B cell (primary cell): Measurements from ENCODE around the gene SPPL2C.

Experiments used
- CTCF ChIP-seq: fragments of 200-600 bp; IDR thresholded peaks from one replicate; pipeline ENCODE4 v1.8.0; 2022; ENCODE audit warnings: antibody characterized with exemption, mild to moderate bottlenecking
- EZH2 ChIP-seq: IDR thresholded peaks from 2 replicates; pipeline ENCODE4 v1.6.1; 2012; ENCODE audit warnings: borderline replicate concordance, low read depth, mild to moderate bottlenecking, moderate library complexity, low read length; ENCODE audit not compliant: insufficient read depth, poor library complexity, severe bottlenecking

GRCh38 chr17:45839442-45839841, 5.2 kb upstream of the SPPL2C start:
- TF ChIP-seq CTCF (no peak), EZH2 (no peak)
